ENCODE measurements around the gene GPR85. TPM values are rescaled to one million over a fixed set of nuclear protein-coding genes. Genes with fewer than 3 reads are reported as not detected.

The GPR85 gene
- total RNA-seq, 4 donors from 2014 or later, result 0.90 to 2.8 TPM; not detected in 2

GRCh38 chr7:113046453-113046852 is 40.2 kb downstream of the GPR85 start:
- WGBS, 2 donors, result 36 to 37% methylated on average over 2 of the region's 2 CpGs
- H3K9me3 ChIP-seq, result peaks cover 0 to 3% (median 0%) of the 10 kb centered on the region in 4 donors
- no peak for DNase-seq (ENCODE audit: low spot score in 2 of 2)
- no peak overlapping the region for H3K27ac ChIP-seq
- H3K36me3 ChIP-seq, result no peaks in the 10 kb centered on the region
- H3K4me3 ChIP-seq, result no peak overlapping the region
- TF ChIP-seq POLR2A (IDR thresholded peaks at IDR 0.05) (no peak), EP300 (IDR thresholded peaks at IDR 0.05) (no peak), CTCF (IDR thresholded peaks at IDR 0.05) (no peak)
- no peaks in the 10 kb centered on the region for H3K4me1 ChIP-seq
- no peaks in the 10 kb centered on the region for H3K27me3 ChIP-seq

GRCh38 chr7:113045379-113045778 is 41.2 kb downstream of the GPR85 start:
- no peaks in the 10 kb centered on the region for H3K27me3 ChIP-seq
- H3K36me3 ChIP-seq, result no peaks in the 10 kb centered on the region
- 41 to 44% methylated on average over 4 of the region's 4 CpGs for WGBS, 2 donors
- TF ChIP-seq POLR2A (IDR thresholded peaks at IDR 0.05) (no peak), CTCF (IDR thresholded peaks at IDR 0.05) (no peak), EP300 (IDR thresholded peaks at IDR 0.05) (no peak)
- peaks cover 0 to 2% (median 0%) of the 10 kb centered on the region in 4 donors for H3K9me3 ChIP-seq
- H3K27ac ChIP-seq, result no peak overlapping the region
- no peak for DNase-seq (ENCODE audit: low spot score in 2 of 2)
- no peaks in the 10 kb centered on the region for H3K4me1 ChIP-seq
- H3K4me3 ChIP-seq, result no peak overlapping the region

GRCh38 chr7:113044394-113044793 is 42.2 kb downstream of the GPR85 start:
- no peak overlapping the region for H3K4me3 ChIP-seq
- no peaks in the 10 kb centered on the region for H3K27me3 ChIP-seq
- no peaks in the 10 kb centered on the region for H3K36me3 ChIP-seq
- no peak for DNase-seq (ENCODE audit: low spot score in 2 of 2)
- H3K4me1 ChIP-seq, result no peaks in the 10 kb centered on the region
- TF ChIP-seq EP300 (IDR thresholded peaks at IDR 0.05) (no peak), POLR2A (IDR thresholded peaks at IDR 0.05) (no peak), CTCF (IDR thresholded peaks at IDR 0.05) (no peak)
- H3K9me3 ChIP-seq, result no peaks in the 10 kb centered on the region
- H3K27ac ChIP-seq, result no peak overlapping the region

GRCh38 chr7:113040849-113041248 is 45.8 kb downstream of the GPR85 start:
- H3K27me3 ChIP-seq, result no peaks in the 10 kb centered on the region
- no peak overlapping the region for H3K4me3 ChIP-seq
- no peak for DNase-seq (ENCODE audit: low spot score in 2 of 2)
- no peaks in the 10 kb centered on the region for H3K36me3 ChIP-seq
- H3K9me3 ChIP-seq, result no peaks in the 10 kb centered on the region
- TF ChIP-seq CTCF (IDR thresholded peaks at IDR 0.05), result no peak
- no peak for TF ChIP-seq POLR2A (IDR thresholded peaks at IDR 0.05)
- no peak for TF ChIP-seq EP300 (IDR thresholded peaks at IDR 0.05)
- H3K4me1 ChIP-seq, result no peaks in the 10 kb centered on the region
- no peak overlapping the region for H3K27ac ChIP-seq

GRCh38 chr7:113033959-113034358 is 52.7 kb downstream of the GPR85 start:
- Histone ChIP-seq H3K9me3 (no peaks in the 10 kb centered on the region), H3K36me3 (no peaks in the 10 kb centered on the region), H3K27ac (no peak overlapping the region), H3K27me3 (no peaks in the 10 kb centered on the region), H3K4me3 (no peak overlapping the region), H3K4me1 (no peaks in the 10 kb centered on the region)
- no peak for TF ChIP-seq EP300 (IDR thresholded peaks at IDR 0.05)
- no peak for TF ChIP-seq POLR2A (IDR thresholded peaks at IDR 0.05)
- TF ChIP-seq CTCF (IDR thresholded peaks at IDR 0.05), result no peak
- no peak for DNase-seq (ENCODE audit: low spot score in 2 of 2)
- WGBS, 2 donors, result 15 to 26% methylated on average over 2 of the region's 2 CpGs

Other genes with a start within 250 kb of the GPR85 start
- 10 to 100 TPM; 17.8 to 42.4 (median 25.0) TPM for gene SMIM30, start 31.7 kb upstream of the GPR85 start, total RNA-seq